Stimulated activated CD8-positive, alpha-beta memory T cell treated with anti-CD3 and anti-CD28 coated beads, Interleukin-4, amount 100 ng/mL, for 48 hours (primary cell): ENCODE measurements around the gene GRM4.

ENCODE experiments used
- DNase-seq: peaks from one replicate; pipeline ENCODE4 v3.0.0-alpha.2; 2020

Gene GRM4

GRCh38 chr6:34037151-34037550 is 108.7 kb downstream of the GRM4 start:
- DNase-seq: no peak

GRCh38 chr6:34036357-34037069 is 109.4 kb downstream of the GRM4 start:
- no peak for DNase-seq

DNA sequence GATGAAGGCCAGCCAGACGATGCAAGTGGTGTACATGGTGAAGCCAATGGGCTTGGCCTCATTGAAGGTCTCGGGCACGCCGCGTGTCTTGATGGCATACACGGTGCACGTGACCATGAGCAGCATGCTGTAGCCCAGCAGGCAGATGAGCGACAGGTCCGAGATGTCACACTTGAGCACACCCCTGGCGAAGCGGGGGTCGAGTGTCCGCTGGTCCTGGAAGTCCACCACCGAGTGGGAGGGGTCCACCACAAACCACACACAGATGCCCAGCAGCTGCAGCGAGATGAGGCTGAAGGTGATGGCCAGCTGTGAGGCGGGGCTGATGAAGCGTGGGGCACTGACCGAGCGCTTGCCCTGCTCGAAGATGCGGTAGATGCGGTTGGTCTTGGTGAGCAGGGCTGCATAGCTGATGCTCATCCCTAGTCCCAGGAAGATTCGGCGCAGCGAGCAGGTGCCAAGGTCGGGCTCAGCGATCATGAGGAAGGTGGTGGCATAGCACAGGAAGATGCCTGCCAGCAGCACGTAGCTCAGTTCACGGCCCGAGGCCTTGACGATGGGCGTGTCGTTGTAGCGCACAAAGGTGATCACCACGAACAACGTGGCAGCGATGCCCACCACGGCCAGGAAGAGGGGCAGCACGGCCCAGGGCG is 110.1 kb downstream of the GRM4 start:
- no peak for DNase-seq

GRCh38 chr6:34035161-34035560 is 110.7 kb downstream of the GRM4 start:
- no peak for DNase-seq

DNA sequence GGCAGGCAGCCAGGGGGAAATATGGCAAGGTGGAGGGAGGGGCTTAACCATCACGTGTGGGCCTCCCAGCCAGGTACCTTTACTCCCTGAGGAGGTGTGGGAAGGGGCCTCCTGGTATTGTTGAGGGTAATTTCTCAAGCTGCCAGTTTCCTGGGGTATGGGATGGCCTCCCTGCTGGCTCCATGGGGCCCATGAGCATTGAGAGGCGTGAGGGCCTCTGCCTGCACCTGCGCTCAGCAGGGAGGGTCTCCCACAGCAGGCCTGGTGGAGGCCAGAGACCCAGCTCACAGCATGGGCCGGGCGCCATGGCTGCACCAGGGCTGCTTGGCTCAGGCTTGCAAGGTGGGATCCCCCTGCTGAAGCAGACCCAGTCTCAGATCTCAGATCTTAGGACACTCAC is 113.0 kb downstream of the GRM4 start:
- DNase-seq: no peak

GRCh38 chr6:34031625-34032383 is 114.1 kb downstream of the GRM4 start:
- DNase-seq: no peak

DNA sequence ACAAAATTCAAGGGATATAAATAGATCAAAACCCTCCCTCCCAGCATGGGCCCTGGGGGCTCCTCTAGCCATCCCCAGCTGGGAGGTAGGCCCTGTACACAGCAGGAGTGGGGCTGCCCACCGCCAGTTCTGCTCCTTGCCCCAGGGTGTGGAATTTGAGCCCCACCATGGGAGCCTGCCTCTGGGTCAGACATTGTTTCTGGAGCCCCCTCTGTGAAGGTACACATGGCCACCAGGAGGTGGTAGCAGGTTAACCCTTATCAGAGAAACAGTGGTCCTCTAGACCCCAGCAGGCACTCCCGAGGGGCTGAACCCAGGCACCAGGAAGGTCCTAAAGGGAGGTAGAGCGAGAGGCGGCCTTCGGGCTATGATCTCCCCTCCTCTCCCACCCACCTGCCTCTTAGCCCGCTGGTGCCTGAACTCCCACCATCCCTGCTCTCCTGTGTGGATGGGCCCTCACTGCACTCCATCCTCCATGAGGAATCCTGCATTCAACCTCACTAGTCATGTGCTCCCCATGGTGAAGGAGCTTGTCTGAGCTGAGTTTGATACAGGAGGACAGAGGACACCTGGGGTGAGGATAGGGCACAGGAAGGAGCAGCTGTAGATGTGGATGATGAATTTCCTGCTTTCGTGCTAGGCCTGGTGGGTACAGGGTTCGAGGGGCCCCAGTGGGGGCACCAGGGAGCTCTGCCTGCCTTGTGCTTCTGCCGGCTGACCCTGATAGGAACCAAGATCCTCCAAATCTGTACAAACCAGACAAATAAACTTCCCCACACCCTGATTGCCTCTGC is 114.9 kb downstream of the GRM4 start:
- DNase-seq: no peak

DNA sequence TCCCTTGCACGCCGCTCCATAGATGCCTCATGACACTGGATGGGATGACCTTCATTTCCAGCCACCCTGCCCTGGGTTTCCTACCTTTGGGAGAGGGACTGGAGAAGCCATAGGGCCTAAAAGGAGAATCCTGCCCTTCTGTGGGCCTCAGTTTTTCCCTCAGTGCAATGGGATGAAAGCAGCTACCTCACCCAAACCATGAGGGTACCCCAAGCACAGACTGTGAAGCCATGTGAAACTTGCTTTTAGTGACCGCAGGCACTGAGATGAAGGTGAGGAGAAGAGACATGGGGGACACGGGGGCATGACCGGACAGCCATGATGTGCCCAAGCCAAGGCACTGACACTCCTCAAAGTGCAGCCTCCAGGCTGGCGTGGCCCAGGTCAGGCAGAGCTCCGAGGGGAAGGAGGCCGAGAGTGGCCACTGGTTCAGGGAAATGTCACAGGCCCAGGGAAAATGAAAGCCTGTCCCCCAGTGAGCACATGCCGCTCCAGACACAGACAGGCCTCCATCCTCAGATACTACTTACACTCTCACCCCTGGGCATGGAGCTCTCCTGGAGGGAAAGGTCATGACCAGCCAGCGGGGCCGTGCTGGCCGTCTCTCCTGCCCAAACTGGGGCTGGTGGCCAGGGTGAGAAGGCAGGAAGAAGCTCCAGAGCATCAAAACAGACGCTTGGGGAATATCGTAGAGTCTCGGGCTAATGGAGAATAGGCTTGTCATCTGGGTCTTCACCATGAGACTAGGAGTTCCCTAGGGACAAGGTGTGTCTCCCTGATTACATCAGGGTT is 116.2 kb downstream of the GRM4 start:
- no peak for DNase-seq

DNA sequence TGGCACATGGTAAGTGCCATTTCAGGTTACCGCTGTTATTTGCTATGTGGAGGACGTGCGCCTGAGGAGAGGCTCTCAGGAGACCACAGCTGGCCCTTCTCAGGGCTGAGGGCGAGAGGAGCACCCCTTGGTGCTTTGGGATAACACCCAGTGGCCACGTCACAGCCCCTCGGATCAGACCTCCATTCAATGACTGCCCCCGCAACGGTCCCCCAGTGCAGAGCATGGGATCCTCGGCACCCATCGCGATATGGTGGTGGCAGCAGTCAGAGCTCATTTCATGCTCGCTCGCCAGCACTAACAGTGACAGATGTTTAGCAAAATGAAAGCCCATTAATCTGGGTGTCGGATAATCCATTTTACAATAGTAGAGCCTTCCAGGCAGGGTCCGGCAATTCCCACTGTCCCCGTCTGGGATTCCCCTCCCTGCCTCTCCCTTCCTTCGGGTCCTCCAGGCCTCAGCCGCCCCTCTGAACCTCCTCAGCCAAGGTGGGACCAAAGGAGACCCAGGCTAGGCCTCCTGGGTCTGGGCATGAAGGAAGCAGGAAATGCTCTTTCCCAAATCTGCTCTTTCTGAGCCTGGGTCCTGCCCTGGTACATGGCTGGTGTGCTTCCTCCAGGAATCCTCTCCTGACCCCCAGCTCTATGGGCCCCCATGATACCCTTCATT is 117.1 kb downstream of the GRM4 start:
- no peak for DNase-seq

DNA sequence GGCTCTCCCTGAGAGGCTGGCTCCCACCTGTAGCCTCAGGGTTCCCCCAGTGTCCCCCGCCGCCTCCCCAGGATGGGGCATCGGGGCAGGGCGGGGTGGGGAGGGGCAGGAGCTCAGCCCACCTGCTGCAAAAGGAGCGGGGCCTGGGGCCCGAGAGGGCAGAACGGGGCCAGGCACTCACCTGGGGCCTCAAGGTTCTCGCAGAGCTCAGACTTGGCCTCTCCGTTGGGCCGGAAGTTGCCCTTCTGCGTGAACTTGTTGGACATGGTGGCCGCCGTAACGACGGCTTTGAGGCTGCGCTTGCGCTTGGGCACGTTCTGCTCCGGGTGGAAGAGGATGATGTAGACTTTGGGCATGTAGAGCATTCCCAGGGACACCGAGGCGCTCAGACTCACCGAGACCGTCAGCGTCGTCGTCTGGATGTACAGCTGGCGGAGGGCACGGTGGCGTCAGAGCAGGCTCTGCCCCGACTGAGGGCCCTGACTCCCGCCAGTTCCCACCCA is 117.9 kb downstream of the GRM4 start:
- DNase-seq: no peak

DNA sequence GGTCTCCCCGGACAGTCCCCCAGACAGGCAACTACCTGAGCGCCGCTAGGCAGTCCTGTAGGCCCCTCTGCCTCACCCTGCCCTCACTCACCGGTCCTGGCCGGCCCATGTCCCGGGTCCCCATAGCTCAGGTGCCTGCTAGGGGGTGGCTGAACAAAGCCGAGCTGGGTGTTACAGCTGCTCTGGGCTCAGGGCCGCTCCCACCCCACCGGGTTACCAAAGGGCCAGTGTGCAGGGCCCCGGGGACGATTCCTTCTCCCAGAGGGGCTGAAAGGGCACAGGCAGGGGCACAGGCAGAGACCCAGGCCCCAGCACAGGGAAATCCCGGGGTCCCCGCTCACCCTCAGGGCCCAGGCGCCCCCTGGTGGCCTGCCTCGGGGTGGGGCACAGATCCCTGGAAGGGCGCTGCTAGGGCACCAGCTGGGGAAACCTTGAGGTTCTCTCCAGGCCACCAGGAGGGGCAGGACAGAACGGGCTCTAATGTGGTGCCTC is 118.4 kb downstream of the GRM4 start:
- peak; percentile 84 for DNase-seq

GRCh38 chr6:34025861-34026260 is 120.0 kb downstream of the GRM4 start:
- DNase-seq: no peak

DNA sequence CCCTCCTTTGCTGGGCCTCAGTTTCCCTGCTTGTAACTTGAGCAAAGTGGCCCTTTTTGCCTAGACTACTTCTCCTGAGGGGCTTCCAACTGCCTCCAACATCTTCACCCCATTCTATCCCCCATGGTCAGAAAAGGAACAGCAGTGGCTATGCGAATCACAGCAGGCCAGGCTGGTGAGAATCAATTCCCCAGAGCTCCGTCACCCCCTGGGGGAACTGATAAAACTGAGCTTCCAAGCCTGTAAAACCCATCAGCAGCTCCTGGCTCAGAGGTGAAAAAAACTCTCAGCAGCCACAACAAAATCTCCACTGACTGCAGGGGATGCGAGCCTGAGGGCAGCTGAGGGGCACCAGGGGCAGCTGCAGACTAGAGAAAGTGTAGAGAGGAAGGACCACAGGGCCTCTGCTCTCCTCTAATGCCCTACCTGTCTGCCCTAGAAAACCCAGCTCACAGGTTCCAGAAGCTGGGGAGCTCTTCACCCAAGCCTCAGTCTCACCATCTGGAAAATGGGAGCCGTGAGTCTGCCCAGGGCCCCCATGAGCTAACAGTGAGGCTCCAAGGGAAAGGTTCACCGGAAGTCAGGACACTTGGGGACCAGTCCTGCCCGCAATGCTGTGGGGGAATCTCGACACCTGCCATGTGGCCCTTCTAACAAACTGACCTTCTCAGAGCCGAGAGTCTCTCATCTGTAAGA is 120.6 kb downstream of the GRM4 start:
- no peak for DNase-seq

GRCh38 chr6:34022873-34023255 is 123.0 kb downstream of the GRM4 start:
- DNase-seq: no peak

DNA sequence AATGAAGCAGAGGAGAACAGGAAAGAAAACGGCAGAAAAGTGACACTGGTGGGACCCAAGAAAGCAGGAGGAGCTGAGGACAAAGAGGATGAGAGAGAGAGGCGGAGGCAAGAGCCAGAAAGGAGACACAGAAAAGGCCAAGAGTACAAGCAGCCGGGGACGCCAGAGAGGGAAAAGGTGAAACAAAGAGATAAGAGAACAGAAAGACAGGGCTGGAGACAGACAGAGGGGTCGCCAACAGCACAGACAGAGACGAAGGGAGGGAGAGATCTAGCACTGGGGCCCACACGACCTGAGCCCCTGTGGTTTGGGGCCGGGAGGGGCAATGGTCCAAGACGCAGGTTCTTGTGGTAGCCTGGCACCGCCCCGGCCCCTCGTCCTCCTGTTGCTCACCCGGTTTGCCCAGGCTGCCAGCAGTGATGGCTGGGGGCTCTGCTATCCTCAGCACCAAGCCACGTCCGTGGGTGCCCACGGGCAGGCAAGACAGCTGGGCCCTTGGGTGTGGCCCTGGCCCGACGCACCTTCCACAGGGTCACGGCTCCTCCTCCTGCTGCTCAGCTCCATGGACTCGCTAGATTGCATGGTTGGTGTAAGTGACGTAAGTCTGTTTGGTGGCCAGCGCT is 123.5 kb downstream of the GRM4 start:
- no peak for DNase-seq

- DNase-seq: no peak
Observed at GRCh38 chr6:34021554-34022190, 124.2 kb downstream of the GRM4 start.

GRCh38 chr6:34020807-34021553 is 124.9 kb downstream of the GRM4 start:
- DNase-seq: no peak

DNA sequence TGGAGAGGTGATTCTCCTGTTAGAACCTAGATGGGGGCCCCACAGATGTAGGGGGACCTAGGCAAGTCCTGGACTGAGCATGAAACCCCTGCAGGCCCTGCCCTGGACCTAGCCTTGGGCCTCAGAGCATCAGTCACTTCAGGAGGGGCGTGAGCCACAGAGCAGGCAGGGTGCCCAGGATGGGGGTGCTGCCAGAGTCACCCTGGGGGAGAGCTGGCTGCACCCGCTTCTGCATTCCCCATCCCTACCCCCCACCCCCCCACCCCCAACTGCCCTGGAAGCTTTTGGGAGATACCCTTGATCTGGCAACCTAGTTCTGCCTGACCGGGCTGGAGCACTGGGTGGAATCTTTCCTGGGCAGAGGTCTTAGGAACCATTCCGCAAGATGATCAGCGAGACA is 125.6 kb downstream of the GRM4 start:
- no peak for DNase-seq
